B cell (primary cell): ENCODE measurements around the gene ZNF366. TPM values are rescaled to one million over a fixed set of nuclear protein-coding genes. Genes with fewer than 3 reads are reported as not detected.

ENCODE experiments used
- ATAC-seq: fragments of 200-7000 bp; cut with Tn5 transposase; one replicate; pipeline ENCODE4 v1.10.0; 2021; ENCODE audit warnings: low read depth, mild to moderate bottlenecking, moderate number of reproducible peaks, moderate library complexity
- CTCF ChIA-PET: fragments of 350-600 bp; sonication (Branson Sonifier 250); formaldehyde crosslinking; loops from one replicate; lab custom pipeline; 2021; ENCODE audit warnings: antibody characterized with exemption, inconsistent platforms; lab: Charles Lee
- POLR2A ChIA-PET: fragments of 350-600 bp; sonication (Branson Sonifier 250); formaldehyde crosslinking; loops from one replicate; lab custom pipeline; 2021; ENCODE audit warnings: antibody characterized with exemption; lab: Charles Lee
- DNase-seq: peaks from one replicate; pipeline ENCODE4 v3.0.0; 2013
- H2AFZ ChIP-seq: 2 replicates; pipeline ENCODE4 v1.6.1; 2012; ENCODE audit warnings: mild to moderate bottlenecking, low read depth, low read length; ENCODE audit not compliant: insufficient read depth, poor library complexity, severe bottlenecking
- H3K27ac ChIP-seq, 2 donors: 1 replicate in 1 of 2; 2 replicates in 1 of 2; pipeline ENCODE4 v1.5.1; 2012 to 2013; ENCODE audit warnings: low read length in 2 of 2, mild to moderate bottlenecking in 2 of 2, moderate library complexity in 1 of 2
- H3K27me3 ChIP-seq, 4 experiments: fragments of 200-600 bp in 1 of 4; sonication (generic) in 1 of 4; replicated peaks in 1 of 4; 1 replicate in 2 of 4; 2 replicates in 2 of 4; pipeline versions ENCODE4 v1.6.1 to v1.7.0; 2013 to 2016; ENCODE audit warnings: low read length in 3 of 4, mild to moderate bottlenecking in 2 of 4, mixed read lengths in 1 of 4, moderate library complexity in 1 of 4; ENCODE audit not compliant: insufficient read depth in 4 of 4, control insufficient read depth in 3 of 4; ENCODE audit errors: control extremely low read depth in 1 of 4
- H3K36me3 ChIP-seq, 2 experiments: replicated peaks in 1 of 2; 1 replicate in 1 of 2; 2 replicates in 1 of 2; pipeline versions ENCODE4 v1.6.1 to v1.7.1; 2013; ENCODE audit warnings: low read length in 1 of 2; ENCODE audit not compliant: insufficient read depth in 2 of 2, control insufficient read depth in 1 of 2; ENCODE audit errors: control extremely low read depth in 1 of 2, extremely low read depth in 1 of 2
- H3K4me1 ChIP-seq, 2 donors: fragments of 200-600 bp in 1 of 2; sonication (generic) in 1 of 2; 1 replicate in 1 of 2; 2 replicates in 1 of 2; pipeline versions ENCODE4 v1.5.1 to v1.6.1; 2013 to 2017; ENCODE audit warnings: low read length in 2 of 2; ENCODE audit not compliant: control insufficient read depth in 2 of 2, insufficient read depth in 2 of 2
- H3K4me2 ChIP-seq: replicated peaks from 2 replicates; pipeline ENCODE3; 2012; ENCODE audit warnings: mild to moderate bottlenecking, low read depth, low read length; ENCODE audit not compliant: poor library complexity, severe bottlenecking
- H3K4me3 ChIP-seq, 5 experiments: fragments of 200-600 bp in 1 of 5; sonication (generic) in 1 of 5; 1 replicate in 3 of 5; 2 replicates in 2 of 5; pipeline versions ENCODE4 v1.5.1 to v1.7.0; 2011 to 2016; ENCODE audit warnings: low read length in 4 of 5, mild to moderate bottlenecking in 4 of 5, low read depth in 2 of 5, control low read depth in 1 of 5, moderate library complexity in 1 of 5; ENCODE audit not compliant: insufficient read depth in 1 of 5; ENCODE audit errors: control extremely low read depth in 1 of 5, extremely low read depth in 1 of 5
- H3K79me2 ChIP-seq: fragments of 200-600 bp; sonication (generic); one replicate; pipeline ENCODE4 v1.6.0; 2016; ENCODE audit warnings: low read length; ENCODE audit not compliant: control insufficient read depth, insufficient read depth
- H3K9ac ChIP-seq: fragments of 200-600 bp; sonication (generic); 2 replicates; pipeline ENCODE4 v1.6.1; 2017; ENCODE audit warnings: mild to moderate bottlenecking, low read length, moderate library complexity
- H3K9me3 ChIP-seq, 3 donors: one replicate each; pipeline versions ENCODE4 v1.6.1 to v1.7.1; 2013; ENCODE audit warnings: low read length in 2 of 3; ENCODE audit not compliant: control insufficient read depth in 2 of 3, insufficient read depth in 1 of 3; ENCODE audit errors: control extremely low read depth in 1 of 3
- H4K20me1 ChIP-seq: 2 replicates; pipeline ENCODE4 v1.6.0; 2012; ENCODE audit warnings: mild to moderate bottlenecking, low read length; ENCODE audit not compliant: insufficient read depth, control insufficient read depth, poor library complexity, severe bottlenecking
- H3K27ac Mint-ChIP-seq: one replicate; pipeline ENCODE4 v1.8.0; 2021; ENCODE audit warnings: mixed read lengths
- H3K27me3 Mint-ChIP-seq: one replicate; pipeline ENCODE4 v1.8.0; 2021; ENCODE audit warnings: mixed read lengths
- H3K4me1 Mint-ChIP-seq: one replicate; pipeline ENCODE4 v1.8.0; 2021; ENCODE audit warnings: mixed read lengths
- H3K4me3 Mint-ChIP-seq: one replicate; pipeline ENCODE4 v1.8.0; 2021; ENCODE audit warnings: mixed read lengths
- H3K9me3 Mint-ChIP-seq: one replicate; pipeline ENCODE4 v1.8.0; 2022; ENCODE audit warnings: mixed read lengths; ENCODE audit not compliant: insufficient read depth
- CTCF ChIP-seq: fragments of 200-600 bp; IDR thresholded peaks from one replicate; pipeline ENCODE4 v1.8.0; 2022; ENCODE audit warnings: antibody characterized with exemption, mild to moderate bottlenecking
- EZH2 ChIP-seq: IDR thresholded peaks from 2 replicates; pipeline ENCODE4 v1.6.1; 2012; ENCODE audit warnings: borderline replicate concordance, low read depth, mild to moderate bottlenecking, moderate library complexity, low read length; ENCODE audit not compliant: insufficient read depth, poor library complexity, severe bottlenecking
- WGBS: methylation state at CpG from one replicate; pipeline ENCODE4 v1.1.5; 2013; ENCODE audit warnings: missing lambda C conversion rate; ENCODE audit not compliant: insufficient coverage; 5-methylcytosine and 5-hydroxymethylcytosine counted together
- intact Hi-C: fragments of 100-400 bp; cut with micrococcal nuclease; formaldehyde crosslinking; loops from one replicate; pipeline ENCODE4 v1.10.0; 2022
- polyA plus RNA-seq: library from polyadenylated mRNA; depleted of rRNA; stranded (reverse); fragments of >200 nt; gene quantifications from 2 replicates; pipeline ENCODE4 v1.2.3, GENCODE V29; 2012
- total RNA-seq, 2 donors: library from RNA; stranded (reverse); fragments of 120-200 nt in 1 of 2; gene quantifications; 1 replicate in 1 of 2; 2 replicates in 1 of 2; pipeline versions ENCODE4 v1.2.3 to v1.2.4, GENCODE V29; 2013 to 2022

Gene ZNF366
- total and polyA plus RNA-seq, 2 donors (not counting 1 experiment from before 2014, with no cell fraction given): 0.03 TPM; not detected in 1

DNA sequence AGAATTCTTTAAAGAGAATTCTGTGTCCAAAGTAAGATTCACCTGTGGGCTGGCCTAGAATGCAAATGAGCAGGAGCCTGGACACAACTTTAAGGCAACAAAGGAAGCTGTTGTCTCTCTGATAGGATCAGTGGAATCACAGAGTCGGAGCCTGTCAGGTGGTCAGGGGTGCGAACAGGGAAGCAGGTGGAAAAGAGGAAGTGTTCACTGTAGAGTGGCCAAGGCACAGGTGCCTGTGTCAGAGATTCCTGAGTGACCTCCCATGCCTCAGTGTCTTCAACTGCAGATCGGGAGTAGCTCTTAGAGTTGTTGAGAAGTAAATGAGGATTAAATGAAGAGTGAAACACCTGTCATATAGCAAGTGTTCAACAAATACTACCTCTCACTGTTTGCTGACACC is 48.8 kb downstream of the ZNF366 start:
- Histone ChIP-seq H3K4me3 (no peak overlapping the region), H3K27me3 (no peaks in the 10 kb centered on the region), H3K4me2 (no peak overlapping the region), H3K27ac (no peak overlapping the region), H2AFZ (no peak overlapping the region), H3K9ac (no peak overlapping the region), H4K20me1 (no peaks in the 10 kb centered on the region), H3K36me3 (no peaks in the 10 kb centered on the region), H3K4me1 (peaks cover 5 to 6% of the 10 kb centered on the region in 2 donors), H3K9me3 (peaks cover 0 to 4% (median 0%) of the 10 kb centered on the region in 3 donors), H3K79me2 (no peaks in the 10 kb centered on the region)
- peaks cover 7% of the 10 kb centered on the region for H3K4me1 Mint-ChIP-seq
- no peak for ATAC-seq
- ChIA-PET POLR2A (no interaction called here), CTCF (no interaction called here)
- peaks cover 2% of the 10 kb centered on the region for H3K27me3 Mint-ChIP-seq
- no peak overlapping the region for H3K4me3 Mint-ChIP-seq
- H3K9me3 Mint-ChIP-seq: no peaks in the 10 kb centered on the region
- no peak for DNase-seq
- TF ChIP-seq EZH2: no peak
- TF ChIP-seq CTCF: no peak
- H3K27ac Mint-ChIP-seq: no peak overlapping the region
- WGBS: 50% methylated on average over 2 of the region's 3 CpGs
- intact Hi-C loops: no loop called here

DNA sequence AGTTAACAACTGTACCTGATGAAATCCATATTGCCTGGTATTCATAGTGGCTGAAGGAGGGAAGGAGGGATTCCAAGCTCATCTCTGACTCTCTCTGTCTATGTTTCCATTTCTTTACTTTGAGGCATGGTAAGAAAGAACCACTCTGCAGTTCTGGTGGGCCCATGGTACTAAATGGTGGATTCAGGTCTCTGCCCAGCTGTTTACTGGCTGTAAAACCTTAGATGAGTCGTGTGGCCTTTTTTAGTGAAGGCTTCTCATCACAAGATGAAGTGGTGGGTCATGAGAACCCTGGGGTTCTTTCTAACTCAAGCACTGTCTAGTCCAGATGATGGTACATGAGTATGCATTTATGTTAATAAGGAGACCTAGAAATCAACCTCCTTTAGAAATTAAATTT is 49.7 kb downstream of the ZNF366 start:
- H3K4me1 Mint-ChIP-seq: peaks cover 17% of the 10 kb centered on the region
- intact Hi-C loops: no loop called here
- H3K27me3 Mint-ChIP-seq: no peaks in the 10 kb centered on the region
- ATAC-seq (no peak), DNase-seq (no peak)
- no peak overlapping the region for H3K4me3 ChIP-seq
- no peak overlapping the region for H3K27ac Mint-ChIP-seq
- H3K4me2 ChIP-seq: no peak overlapping the region
- CTCF ChIA-PET: no interaction called here
- POLR2A ChIA-PET: no interaction called here
- no CpG with 5 or more reads among the region's 1 CpG for WGBS
- no peaks in the 10 kb centered on the region for H3K36me3 ChIP-seq
- H3K9me3 Mint-ChIP-seq: no peaks in the 10 kb centered on the region
- H3K9me3 ChIP-seq: peaks cover 0 to 4% (median 0%) of the 10 kb centered on the region in 3 donors
- H3K79me2 ChIP-seq: no peaks in the 10 kb centered on the region
- H3K27ac ChIP-seq: no peak overlapping the region
- no peaks in the 10 kb centered on the region for H3K27me3 ChIP-seq
- no peaks in the 10 kb centered on the region for H4K20me1 ChIP-seq
- H3K4me3 Mint-ChIP-seq: no peak overlapping the region
- TF ChIP-seq EZH2: no peak
- TF ChIP-seq CTCF: no peak
- no peak overlapping the region for H3K9ac ChIP-seq
- peaks cover 14 to 15% of the 10 kb centered on the region in 2 donors for H3K4me1 ChIP-seq
- no peak overlapping the region for H2AFZ ChIP-seq
